ENCODE measurements around the gene OR14I1.
"Not testable (repeated sequence)": the region's sequence is repeated elsewhere in the genome, so short reads cannot be mapped to it uniquely, and the experiment has no call there.

OR14I1 gene

DNA sequence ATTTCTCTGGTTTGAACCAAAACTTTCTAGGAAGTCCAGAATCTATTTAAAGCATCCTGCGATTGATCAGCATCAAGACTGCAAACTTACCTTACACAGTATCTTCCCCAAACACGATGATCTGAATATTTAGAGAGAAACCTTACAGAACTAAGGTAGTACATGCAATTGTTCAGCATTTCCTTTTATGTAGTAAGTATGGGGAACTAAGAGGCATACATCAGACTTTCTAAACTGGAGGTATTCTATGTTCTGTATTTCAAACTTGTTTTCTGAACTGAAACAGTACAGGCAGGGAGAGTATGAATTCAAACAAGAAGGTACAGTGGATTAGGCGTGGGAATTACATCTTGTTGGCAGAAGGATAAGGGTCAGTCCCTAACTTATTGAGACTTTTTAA is 47.2 kb downstream of the OR14I1 start, which contains the start of gene OR2T27:
Gene OR2T27 (minus strand): TSS at position 175 of the 400 bp plus-strand sequence. CDS start 4,644 bp downstream, outside the sequence.
- H3K9me3 Mint-ChIP-seq; H3K4me1 Mint-ChIP-seq (ENCODE audit: low read depth in 2 of 2); DNase-seq; H3K4me3 Mint-ChIP-seq; H3K36me3 Mint-ChIP-seq (ENCODE audit: insufficient read depth); H3K27ac Mint-ChIP-seq; ATAC-seq (replicated peaks): not testable (repeated sequence)
- peaks cover 10 to 18% of the 10 kb centered on the region in 2 donors for H3K27me3 Mint-ChIP-seq

Measured in effector memory CD8-positive, alpha-beta T cell (primary cell).